Activated T-helper 2 cell treated with anti-CD3 and anti-CD28 coated beads, Interferon-gamma antibody, Interleukin-2, Interleukin-4, amounts not matched to agents 10 μg/mL and 5 μg/mL and 100 μg/mL, durations not matched to agents 14 hours and 24 hours and 36 hours (primary cell): ENCODE results near the gene FAM170B. TPM values are rescaled to one million over a fixed set of nuclear protein-coding genes. Genes with fewer than 3 reads are reported as not detected.

Source experiments
- total RNA-seq: library from RNA; stranded (reverse); gene quantifications from 2 replicates; pipeline ENCODE4 v1.2.3, GENCODE V29; 2022

The FAM170B gene
- total RNA-seq, 1 donor from 2014 or later: not detected

Other genes starting within 250 kb of the FAM170B start
- not detected in 2 replicates for gene LRRC18, start 194.2 kb downstream of the FAM170B start, total RNA-seq
- 0.53 and 0.57 TPM in 2 replicates for gene VSTM4, start 18.5 kb downstream of the FAM170B start, total RNA-seq
- gene TMEM273, start 54.4 kb upstream of the FAM170B start, total RNA-seq: 53.2 and 58.4 TPM in 2 replicates
- gene C10orf71, start 165.1 kb upstream of the FAM170B start, total RNA-seq: not detected in 2 replicates